Activated naive CD4-positive, alpha-beta T cell treated with anti-CD3 and anti-CD28 coated beads, Interleukin-2, amount 10 ng/mL, durations not matched to agents 7 days and 5 days (primary cell): ENCODE results near the gene LRPPRC.
"Not testable (repeated sequence)": the region's sequence is repeated elsewhere in the genome, so short reads cannot be mapped to it uniquely, and the experiment has no call there.

Experiments
- CTCF ChIA-PET: fragments of 350-600 bp; sonication (Branson Sonifier 250); formaldehyde crosslinking; loops from one replicate; lab custom pipeline; 2021; ENCODE audit warnings: antibody characterized with exemption; lab: Charles Lee
- DNase-seq: peaks from one replicate; pipeline ENCODE4 v3.0.0-alpha.2; 2020
- H3K27ac Mint-ChIP-seq: one replicate; pipeline ENCODE4 v1.8.0; 2021; ENCODE audit warnings: mild to moderate bottlenecking, moderate library complexity, mixed read lengths
- H3K27me3 Mint-ChIP-seq: one replicate; pipeline ENCODE4 v1.8.0; 2021; ENCODE audit warnings: mild to moderate bottlenecking, mixed read lengths
- H3K36me3 Mint-ChIP-seq: one replicate; pipeline ENCODE4 v1.8.0; 2021; ENCODE audit warnings: mixed read lengths
- H3K4me1 Mint-ChIP-seq: one replicate; pipeline ENCODE4 v1.8.0; 2021; ENCODE audit warnings: mixed read lengths
- H3K4me3 Mint-ChIP-seq: one replicate; pipeline ENCODE4 v1.8.0; 2021; ENCODE audit warnings: mild to moderate bottlenecking, moderate library complexity, mixed read lengths
- H3K9me3 Mint-ChIP-seq: one replicate; pipeline ENCODE4 v1.8.0; 2021; ENCODE audit warnings: mixed read lengths

Gene LRPPRC

GRCh38 chr2:43924463-43924862 is 71.3 kb downstream of the LRPPRC start:
- Mint-ChIP-seq H3K27ac (no peak overlapping the region), H3K27me3 (no peaks in the 10 kb centered on the region), H3K4me1 (peaks cover 12% of the 10 kb centered on the region), H3K9me3 (no peaks in the 10 kb centered on the region), H3K4me3 (no peak overlapping the region), H3K36me3 (peaks cover 29% of the 10 kb centered on the region)
- CTCF ChIA-PET, result interaction anchor here (0.7 kb wide), 1 partner anchor 27 kb away, joined by 3 read pairs; no protein-coding TSS in a partner anchor
- DNase-seq, result no peak

- H3K4me3 Mint-ChIP-seq, H3K27ac Mint-ChIP-seq: not testable (repeated sequence)
- peaks cover 30% of the 10 kb centered on the region for H3K36me3 Mint-ChIP-seq
Observed at GRCh38 chr2:43911136-43911790, 84.5 kb downstream of the LRPPRC start.

GRCh38 chr2:43906448-43907109 is 89.2 kb downstream of the LRPPRC start:
- no peak overlapping the region for H3K4me3 Mint-ChIP-seq

More at GRCh38 chr2:43911136-43911790, 84.5 kb downstream of the LRPPRC start:
- H3K27me3 Mint-ChIP-seq, H3K4me1 Mint-ChIP-seq, DNase-seq, H3K9me3 Mint-ChIP-seq, CTCF ChIA-PET: not testable (repeated sequence)

GRCh38 chr2:43905871-43906270 is 89.9 kb downstream of the LRPPRC start:
- H3K9me3 Mint-ChIP-seq, result no peaks in the 10 kb centered on the region
- H3K4me1 Mint-ChIP-seq, result no peaks in the 10 kb centered on the region
- CTCF ChIA-PET, result no interaction called here
- H3K27me3 Mint-ChIP-seq, result no peaks in the 10 kb centered on the region
- no peak overlapping the region for H3K27ac Mint-ChIP-seq
- no peak for DNase-seq
- no peak overlapping the region for H3K4me3 Mint-ChIP-seq
- peaks cover 37% of the 10 kb centered on the region for H3K36me3 Mint-ChIP-seq

More at GRCh38 chr2:43906448-43907109, 89.2 kb downstream of the LRPPRC start:
- Mint-ChIP-seq H3K9me3 (no peaks in the 10 kb centered on the region), H3K36me3 (peaks cover 39% of the 10 kb centered on the region), H3K4me1 (peaks cover 2% of the 10 kb centered on the region), H3K27ac (no peak overlapping the region), H3K27me3 (no peaks in the 10 kb centered on the region)
- DNase-seq, result no peak
- CTCF ChIA-PET, result no interaction called here

GRCh38 chr2:43905371-43905803 is 90.4 kb downstream of the LRPPRC start:
- H3K27ac Mint-ChIP-seq, result no peak overlapping the region
- H3K27me3 Mint-ChIP-seq, result no peaks in the 10 kb centered on the region
- H3K4me3 Mint-ChIP-seq, result no peak overlapping the region
- H3K36me3 Mint-ChIP-seq, result peaks cover 42% of the 10 kb centered on the region
- H3K4me1 Mint-ChIP-seq, result no peaks in the 10 kb centered on the region
- CTCF ChIA-PET, result interaction anchor here (0.8 kb wide), 1 partner anchor 27 kb away, joined by 3 read pairs; no protein-coding TSS in a partner anchor
- no peaks in the 10 kb centered on the region for H3K9me3 Mint-ChIP-seq
- no peak for DNase-seq

- CTCF ChIA-PET, result no interaction called here
- H3K36me3 Mint-ChIP-seq, result peaks cover 40% of the 10 kb centered on the region
- no peak overlapping the region for H3K4me3 Mint-ChIP-seq
- no peaks in the 10 kb centered on the region for H3K27me3 Mint-ChIP-seq
- H3K27ac Mint-ChIP-seq, result no peak overlapping the region
- no peak for DNase-seq
- no peaks in the 10 kb centered on the region for H3K9me3 Mint-ChIP-seq
- H3K4me1 Mint-ChIP-seq, result no peaks in the 10 kb centered on the region
Observed at GRCh38 chr2:43899589-43899988, 96.2 kb downstream of the LRPPRC start.

GRCh38 chr2:43898838-43899346 is 96.9 kb downstream of the LRPPRC start:
- H3K4me1 Mint-ChIP-seq, result no peaks in the 10 kb centered on the region
- H3K4me3 Mint-ChIP-seq, result no peak overlapping the region
- no peak for DNase-seq
- H3K27ac Mint-ChIP-seq, result no peak overlapping the region
- peaks cover 38% of the 10 kb centered on the region for H3K36me3 Mint-ChIP-seq
- CTCF ChIA-PET, result no interaction called here
- no peaks in the 10 kb centered on the region for H3K9me3 Mint-ChIP-seq
- H3K27me3 Mint-ChIP-seq, result no peaks in the 10 kb centered on the region

GRCh38 chr2:43898134-43898837 is 97.5 kb downstream of the LRPPRC start:
- no peaks in the 10 kb centered on the region for H3K27me3 Mint-ChIP-seq
- H3K4me3 Mint-ChIP-seq, result no peak overlapping the region
- H3K9me3 Mint-ChIP-seq, result no peaks in the 10 kb centered on the region
- H3K4me1 Mint-ChIP-seq, result no peaks in the 10 kb centered on the region
- H3K27ac Mint-ChIP-seq, result no peak overlapping the region
- DNase-seq, result no peak
- CTCF ChIA-PET, result no interaction called here
- peaks cover 41% of the 10 kb centered on the region for H3K36me3 Mint-ChIP-seq

- Mint-ChIP-seq H3K27ac (no peak overlapping the region), H3K4me3 (no peak overlapping the region), H3K4me1 (no peaks in the 10 kb centered on the region), H3K27me3 (no peaks in the 10 kb centered on the region), H3K9me3 (no peaks in the 10 kb centered on the region), H3K36me3 (peaks cover 42% of the 10 kb centered on the region)
- CTCF ChIA-PET, result no interaction called here
- no peak for DNase-seq
Observed at GRCh38 chr2:43897492-43897891, 98.3 kb downstream of the LRPPRC start.

GRCh38 chr2:43896906-43897305 is 98.9 kb downstream of the LRPPRC start:
- Mint-ChIP-seq H3K36me3 (peaks cover 42% of the 10 kb centered on the region), H3K27me3 (no peaks in the 10 kb centered on the region)

GRCh38 chr2:43894743-43895142 is 101.0 kb downstream of the LRPPRC start:
- no peak overlapping the region for H3K4me3 Mint-ChIP-seq
- DNase-seq, result no peak
- no peaks in the 10 kb centered on the region for H3K9me3 Mint-ChIP-seq
- no peaks in the 10 kb centered on the region for H3K4me1 Mint-ChIP-seq
- no peaks in the 10 kb centered on the region for H3K27me3 Mint-ChIP-seq
- H3K27ac Mint-ChIP-seq, result no peak overlapping the region
- CTCF ChIA-PET, result no interaction called here
- peaks cover 44% of the 10 kb centered on the region for H3K36me3 Mint-ChIP-seq

More at GRCh38 chr2:43896906-43897305, 98.9 kb downstream of the LRPPRC start:
- DNase-seq, result no peak
- no peaks in the 10 kb centered on the region for H3K4me1 Mint-ChIP-seq
- no peak overlapping the region for H3K27ac Mint-ChIP-seq
- H3K4me3 Mint-ChIP-seq, result no peak overlapping the region
- CTCF ChIA-PET, result no interaction called here
- H3K9me3 Mint-ChIP-seq, result no peaks in the 10 kb centered on the region

GRCh38 chr2:43890855-43891254 is 104.9 kb downstream of the LRPPRC start:
- H3K9me3 Mint-ChIP-seq, result no peaks in the 10 kb centered on the region
- no peaks in the 10 kb centered on the region for H3K27me3 Mint-ChIP-seq
- DNase-seq, result no peak
- no peaks in the 10 kb centered on the region for H3K4me1 Mint-ChIP-seq
- no peak overlapping the region for H3K27ac Mint-ChIP-seq
- no peak overlapping the region for H3K4me3 Mint-ChIP-seq
- peaks cover 45% of the 10 kb centered on the region for H3K36me3 Mint-ChIP-seq
- CTCF ChIA-PET, result interaction anchor here (1.0 kb wide), 1 partner anchor 13 kb away, joined by 4 read pairs; no protein-coding TSS in a partner anchor

GRCh38 chr2:43889416-43889815 is 106.4 kb downstream of the LRPPRC start:
- Mint-ChIP-seq H3K4me3 (no peak overlapping the region), H3K9me3 (no peaks in the 10 kb centered on the region), H3K4me1 (no peaks in the 10 kb centered on the region), H3K27ac (no peak overlapping the region), H3K27me3 (no peaks in the 10 kb centered on the region), H3K36me3 (peaks cover 45% of the 10 kb centered on the region)
- CTCF ChIA-PET, result no interaction called here
- DNase-seq, result no peak

GRCh38 chr2:43887176-43887575 is 108.6 kb downstream of the LRPPRC start:
- peaks cover 33% of the 10 kb centered on the region for H3K36me3 Mint-ChIP-seq
- CTCF ChIA-PET, result interaction anchor here (2.0 kb wide), 1 partner anchor 9 kb away, joined by 5 read pairs; no protein-coding TSS in a partner anchor
- no peak overlapping the region for H3K4me3 Mint-ChIP-seq
- DNase-seq, result no peak
- peak overlapping the region; percentile 22 for H3K27ac Mint-ChIP-seq
- H3K27me3 Mint-ChIP-seq, result no peaks in the 10 kb centered on the region
- H3K9me3 Mint-ChIP-seq, result no peaks in the 10 kb centered on the region
- H3K4me1 Mint-ChIP-seq, result no peaks in the 10 kb centered on the region
